GM19328 (cell line): Measurements from ENCODE around the gene IGFBP1.
"Not testable (repeated sequence)": the region's sequence is repeated elsewhere in the genome, so short reads cannot be mapped to it uniquely, and the experiment has no call there.

Experiments used
- ATAC-seq: cut with Tn5 transposase; IDR thresholded peaks from one replicate; pipeline ENCODE4 v1.9.1; 2021; ENCODE audit warnings: mild to moderate bottlenecking, moderate library complexity; ENCODE audit not compliant: unreplicated experiment

The IGFBP1 gene

DNA sequence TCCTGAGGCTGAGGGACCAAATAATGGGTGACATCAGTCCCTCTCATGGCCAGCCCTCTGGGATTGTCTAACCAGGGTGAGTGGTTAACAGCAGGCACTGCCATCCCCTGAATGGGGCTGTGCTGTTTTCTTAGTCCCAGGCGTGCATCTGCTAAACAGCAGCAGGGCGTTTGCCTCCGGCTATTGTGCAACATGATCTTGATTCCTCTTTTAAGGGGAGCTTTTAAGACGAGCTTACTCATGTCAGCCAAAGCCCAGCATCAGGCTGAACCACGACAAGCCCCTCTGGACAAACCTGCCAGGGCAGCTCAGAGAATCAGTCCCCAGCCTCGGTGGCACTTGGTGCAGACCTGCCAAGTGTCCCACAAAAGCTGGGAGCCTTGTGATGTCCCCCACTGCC is 49.0 kb downstream of the IGFBP1 start:
- no peak for ATAC-seq

DNA sequence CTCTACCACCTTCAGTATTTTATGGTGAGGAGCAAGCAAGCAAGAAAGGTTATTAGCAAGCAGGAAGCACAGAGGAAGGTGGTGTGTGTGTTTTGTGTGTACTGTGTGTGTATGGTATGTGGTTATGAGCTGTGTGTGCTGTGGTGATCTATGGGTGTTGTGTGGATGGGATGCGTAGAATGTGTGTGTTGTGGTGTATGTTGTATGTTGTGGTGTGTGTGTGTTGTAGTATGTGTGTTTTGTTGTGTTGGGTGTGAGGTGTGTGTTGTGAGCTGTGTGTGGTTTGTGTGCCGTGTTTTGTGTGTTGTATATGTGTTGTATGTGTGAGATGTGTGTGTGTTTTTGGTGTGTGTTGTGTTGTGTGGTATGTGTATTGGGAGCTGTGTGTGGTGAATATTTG is 49.6 kb downstream of the IGFBP1 start:
- ATAC-seq = no peak

DNA sequence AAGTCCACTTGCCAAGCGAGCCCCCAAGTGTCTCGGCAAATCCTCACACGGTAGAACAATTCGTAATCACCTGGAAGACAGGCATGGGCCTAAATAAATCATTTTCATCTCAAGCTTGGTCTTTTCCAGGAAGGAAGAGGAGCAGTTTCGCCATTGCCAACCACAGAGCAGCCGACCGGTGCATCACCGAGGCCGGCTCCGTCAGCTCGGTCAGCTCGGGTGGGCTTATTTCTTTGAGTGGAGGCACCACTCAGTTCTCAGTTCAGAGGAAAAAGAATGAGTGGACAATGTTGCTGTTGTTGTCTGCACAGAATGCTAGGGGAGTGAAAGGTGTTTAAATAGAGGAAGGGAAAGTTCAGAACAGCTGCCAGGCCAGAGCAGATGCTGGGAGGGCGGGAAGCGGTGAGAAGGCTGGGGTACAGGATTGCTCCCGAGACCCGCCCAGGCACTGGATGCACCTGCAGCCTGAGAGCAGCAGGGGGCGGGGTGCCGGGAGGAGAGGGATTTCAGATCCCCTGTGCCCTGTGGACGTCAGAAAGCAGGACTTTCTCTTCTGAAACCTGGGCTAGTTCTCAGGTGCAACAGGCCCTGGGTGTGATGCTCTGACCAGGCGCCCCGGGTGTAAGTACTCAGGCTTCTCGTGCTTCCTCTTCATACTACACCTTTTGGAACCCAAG is 50.5 kb downstream of the IGFBP1 start:
- ATAC-seq = no peak

DNA sequence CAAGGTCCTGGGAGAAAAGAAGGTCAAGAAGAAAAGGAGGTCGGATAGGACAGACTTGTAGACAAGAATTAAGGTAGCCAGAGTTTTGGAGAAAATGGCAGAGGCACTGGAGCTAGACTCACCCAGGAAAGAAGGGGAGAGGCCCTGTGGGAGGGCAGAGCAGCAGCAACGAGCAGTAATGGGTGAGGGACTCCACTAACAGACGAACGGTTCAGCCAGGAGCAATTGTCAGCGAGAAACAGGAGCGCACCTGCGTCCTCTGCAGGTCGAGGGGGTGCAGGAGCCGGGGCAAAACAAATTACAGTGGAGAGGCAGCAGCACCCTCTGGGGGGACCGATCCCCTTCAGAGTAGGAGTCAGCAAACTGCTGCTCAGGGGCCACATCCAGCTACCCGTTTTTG is 51.3 kb downstream of the IGFBP1 start:
- no peak for ATAC-seq

DNA sequence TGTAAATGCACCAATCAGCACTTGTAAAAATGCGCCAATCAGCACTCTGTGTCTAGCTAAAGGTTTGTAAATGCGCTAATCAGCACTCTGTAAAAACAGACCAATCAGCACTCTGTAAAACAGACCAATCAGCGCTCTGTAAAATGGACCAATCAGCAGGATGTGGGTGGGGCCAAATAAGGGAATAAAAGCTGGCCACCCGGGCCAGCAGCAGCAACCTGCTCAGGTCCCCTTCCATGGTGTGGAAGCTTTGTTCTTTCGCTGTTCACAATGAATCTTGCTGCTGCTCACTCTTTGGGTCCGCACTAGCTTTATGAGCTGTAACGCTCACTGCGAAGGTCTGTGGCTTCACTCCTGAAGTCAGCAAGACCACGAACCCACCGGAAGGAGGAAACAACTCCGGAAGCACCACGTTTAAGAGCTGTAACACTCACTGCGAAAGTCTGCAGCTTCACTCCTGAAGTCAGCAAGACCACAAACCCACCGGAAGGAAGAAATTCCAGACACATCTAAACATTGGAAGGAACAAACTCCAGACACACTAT is 52.0 kb downstream of the IGFBP1 start:
- ATAC-seq = not testable (repeated sequence)

DNA sequence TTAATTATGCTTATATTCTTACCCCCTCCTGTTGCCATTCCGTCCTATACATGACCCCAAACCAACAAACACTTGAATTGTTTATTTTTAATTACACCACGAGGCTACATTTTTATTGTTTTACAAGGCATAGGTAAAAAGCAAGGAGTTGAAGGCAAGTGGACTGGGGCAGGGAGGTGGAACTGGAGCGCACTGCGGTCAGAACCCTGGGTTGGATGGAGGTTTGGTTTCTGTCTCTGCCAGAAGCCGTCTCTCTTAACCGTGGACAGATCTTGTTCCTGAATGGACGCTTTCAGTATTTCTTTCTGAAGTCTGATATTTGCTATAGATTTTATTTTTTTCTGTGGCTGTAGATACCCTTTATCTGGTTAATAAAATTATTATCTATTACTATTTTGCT is 52.7 kb downstream of the IGFBP1 start:
- no peak for ATAC-seq
